OCI-LY7 (cell line): ENCODE results near the gene SRRM4.

Source experiments
- CTCF ChIP-seq: fragments of 200-600 bp; sonication (generic); conservative IDR thresholded peaks from 2 replicates; pipeline ENCODE4 v1.5.1; 2014; ENCODE audit warnings: mild to moderate bottlenecking, antibody characterized with exemption, low read length, moderate library complexity, mixed read lengths
- EZH2phosphoT487 ChIP-seq: fragments of 200-600 bp; sonication (generic); IDR thresholded peaks from 2 replicates; pipeline ENCODE4 v1.6.1; 2018; ENCODE audit warnings: low read depth, borderline replicate concordance, mild to moderate bottlenecking, mixed run types, antibody characterized with exemption, low read length, moderate library complexity, mixed read lengths

- no peak for TF ChIP-seq CTCF
- no peak for TF ChIP-seq EZH2phosphoT487
Observed at GRCh38 chr12:119147847-119148448, 166.6 kb downstream of the SRRM4 start.
